ENCODE data around the gene ZFR.
"Not testable (repeated sequence)": the region's sequence is repeated elsewhere in the genome, so short reads cannot be mapped to it uniquely, and the experiment has no call there.

Gene ZFR

DNA sequence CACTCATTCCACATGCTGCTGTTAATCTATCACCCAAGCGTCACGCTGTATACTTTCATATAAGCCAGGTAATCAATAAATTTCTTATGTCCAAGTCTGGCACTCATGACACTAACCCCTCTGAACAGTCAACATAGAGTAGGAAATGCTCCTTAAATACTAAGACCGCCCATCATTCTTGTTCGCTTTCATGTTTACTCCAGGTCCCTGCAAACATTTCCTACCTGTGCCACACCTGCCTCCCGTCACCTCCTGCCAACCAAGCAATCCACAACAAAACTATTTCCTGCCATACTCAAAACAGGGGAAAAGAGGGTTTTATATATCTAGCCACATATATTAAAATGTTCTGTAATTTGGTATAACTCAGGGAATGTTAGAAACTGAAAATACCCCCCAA is 39.0 kb downstream of the ZFR start:
- no peak for DNase-seq

DNA sequence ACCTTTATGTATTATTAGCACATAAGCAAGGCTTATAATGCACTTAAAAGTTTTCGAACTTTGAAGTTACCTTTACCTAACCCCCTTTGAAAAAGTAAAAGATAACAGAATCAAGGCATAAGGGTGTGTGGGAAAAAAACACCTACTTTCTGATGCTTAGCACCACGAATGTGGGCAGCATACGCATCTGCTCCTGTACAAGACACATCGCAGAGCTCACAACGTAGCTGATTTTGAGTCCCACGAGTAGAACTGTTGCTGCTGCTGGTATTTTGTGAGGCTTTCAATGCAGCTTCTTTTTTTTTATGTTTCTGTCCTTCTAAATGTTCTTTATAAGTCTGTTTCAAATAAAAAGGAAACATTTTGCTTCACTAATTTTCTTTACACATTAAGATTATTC is 40.8 kb downstream of the ZFR start:
- DNase-seq = no peak

DNA sequence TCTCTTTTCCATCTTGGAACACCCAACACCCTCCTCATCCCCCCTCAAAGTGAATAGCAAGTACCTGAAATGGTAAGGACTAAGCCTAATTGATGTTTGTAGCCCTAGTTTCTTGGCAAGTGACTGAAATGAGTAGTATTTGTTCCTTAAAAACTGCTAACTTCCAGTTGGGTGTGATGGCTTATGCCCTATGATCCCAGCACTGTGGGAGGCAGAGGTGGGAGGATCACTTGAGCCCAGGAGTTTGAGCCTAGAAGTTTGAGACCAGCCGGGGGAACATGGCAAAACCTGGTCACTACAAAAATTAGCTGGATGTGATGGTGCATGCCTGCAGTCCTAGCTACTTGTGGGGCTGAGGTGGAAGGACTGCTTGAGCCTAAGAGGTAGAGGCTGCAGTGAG is 44.1 kb downstream of the ZFR start:
- DNase-seq = no peak

DNA sequence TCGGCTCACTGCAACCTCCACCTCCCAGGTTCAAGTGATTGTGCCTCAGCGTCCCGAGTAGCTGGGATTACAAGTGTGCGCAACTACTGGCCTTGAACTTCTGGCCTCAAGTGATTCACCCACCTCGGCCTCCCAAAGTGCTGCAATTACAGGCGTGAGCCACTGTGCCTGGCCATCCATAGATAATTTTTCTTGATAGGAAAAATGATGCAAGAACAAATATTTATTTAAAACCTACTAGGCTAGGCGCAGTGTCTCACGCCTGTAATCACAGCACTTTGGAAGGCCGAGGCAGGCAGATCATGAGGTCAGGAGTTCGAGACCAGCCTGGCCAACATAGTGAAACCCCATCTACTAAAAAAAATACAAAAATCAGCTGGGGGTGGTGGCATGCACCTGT is 45.8 kb downstream of the ZFR start:
- not testable (repeated sequence) for DNase-seq

DNA sequence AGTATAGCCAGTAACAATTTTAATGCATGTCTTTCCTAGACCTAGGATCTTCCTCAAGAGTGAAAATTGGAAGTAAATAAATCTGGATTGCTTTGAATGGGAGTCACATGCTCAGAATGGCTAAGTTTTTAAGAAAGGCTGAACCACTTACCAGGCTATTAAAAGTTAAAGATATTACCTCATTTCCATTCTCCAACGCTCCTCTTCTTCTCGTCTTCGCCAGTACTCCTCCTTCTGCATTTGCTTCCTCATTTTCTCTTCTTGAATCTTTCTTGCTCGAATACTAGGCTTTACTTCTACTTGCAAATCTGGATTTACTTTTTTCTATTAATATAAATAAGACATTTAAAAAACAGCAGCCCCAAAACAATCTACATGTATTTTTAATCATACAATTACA is 49.6 kb downstream of the ZFR start:
- DNase-seq = no peak

DNA sequence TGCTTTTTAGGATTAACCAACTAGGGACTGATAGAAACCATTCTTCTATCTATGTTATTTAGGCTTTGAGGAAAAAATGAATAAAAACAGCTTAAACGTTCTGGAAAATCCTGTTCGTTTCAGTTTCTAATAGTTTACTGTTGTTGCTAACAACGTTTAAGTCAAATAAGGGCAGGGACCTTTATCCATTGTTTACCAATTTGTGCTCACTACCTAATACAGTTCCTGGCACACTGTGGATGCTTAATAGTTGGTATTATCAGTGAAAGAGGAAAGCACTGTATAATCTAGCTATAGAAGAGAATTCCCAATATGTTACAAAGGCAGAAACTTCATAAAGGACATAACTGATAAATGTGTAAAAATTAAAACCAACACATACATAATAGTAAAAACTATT is 52.5 kb downstream of the ZFR start:
- no peak for DNase-seq

DNA sequence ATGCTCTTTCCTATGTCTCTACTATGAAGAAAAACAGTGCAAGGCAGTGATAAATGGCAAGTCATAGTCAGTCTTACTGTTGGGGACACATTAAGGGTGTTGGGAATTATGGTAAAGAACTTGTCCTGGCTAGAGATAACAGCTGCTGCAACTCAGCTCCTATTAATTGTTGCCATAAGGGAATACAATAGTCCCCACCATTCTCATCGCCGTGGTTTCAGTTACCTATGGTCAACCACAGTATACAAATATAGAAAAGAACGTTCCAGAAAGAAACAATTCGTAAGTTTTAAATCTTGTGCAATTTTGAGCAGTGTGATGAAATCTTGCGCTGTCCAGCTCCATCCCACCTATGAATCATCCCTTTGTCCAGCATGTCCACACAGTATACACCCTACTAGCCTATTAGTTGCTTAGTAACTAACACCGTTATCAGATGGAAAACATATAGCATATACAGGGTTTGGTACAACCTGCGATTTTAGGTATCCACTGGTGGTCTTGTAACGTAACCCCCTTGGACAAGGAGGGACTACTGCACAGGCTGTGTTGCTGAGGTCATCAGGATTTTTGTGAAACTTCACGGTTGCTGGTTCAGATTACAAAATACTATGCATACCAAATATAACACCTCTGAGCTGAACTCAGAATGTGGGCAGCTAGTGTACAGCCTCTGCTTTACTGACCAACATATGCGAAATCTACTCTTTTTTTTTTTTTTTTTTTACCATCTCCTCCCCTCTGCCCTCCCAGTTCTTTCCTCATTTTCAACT is 53.5 kb downstream of the ZFR start:
- DNase-seq = no peak

DNA sequence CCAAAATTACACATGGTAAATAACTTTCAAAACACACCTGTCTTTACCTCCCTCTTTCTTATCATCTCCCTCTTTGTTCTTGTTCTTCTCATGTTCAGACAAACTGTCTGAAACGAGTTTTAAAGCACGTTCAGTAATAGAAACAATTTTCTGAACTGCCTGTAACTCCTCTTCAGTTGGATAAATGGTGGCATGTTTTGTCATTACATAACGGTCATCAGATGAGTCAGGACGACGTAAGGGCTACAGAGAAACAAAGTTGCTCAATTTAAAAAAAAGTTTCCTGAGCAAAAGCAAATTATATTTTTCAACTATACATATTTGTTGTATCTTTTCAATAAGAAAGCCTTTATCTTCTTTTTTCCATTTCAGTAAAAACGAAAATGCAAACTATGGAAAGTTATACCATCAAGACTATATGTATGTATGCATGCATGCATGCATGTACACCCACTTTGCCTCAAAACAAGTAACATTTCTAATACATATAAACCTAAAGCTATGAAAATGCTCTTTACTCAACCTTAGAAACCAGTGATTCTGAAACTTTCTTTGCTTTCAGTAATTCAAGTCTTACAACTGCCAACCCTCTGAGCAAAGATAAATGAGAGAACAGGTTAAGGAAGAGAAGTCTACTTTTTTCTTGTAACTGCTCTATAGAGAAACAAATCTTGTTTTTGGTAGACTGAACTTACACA is 56.0 kb downstream of the ZFR start:
- DNase-seq = no peak

DNA sequence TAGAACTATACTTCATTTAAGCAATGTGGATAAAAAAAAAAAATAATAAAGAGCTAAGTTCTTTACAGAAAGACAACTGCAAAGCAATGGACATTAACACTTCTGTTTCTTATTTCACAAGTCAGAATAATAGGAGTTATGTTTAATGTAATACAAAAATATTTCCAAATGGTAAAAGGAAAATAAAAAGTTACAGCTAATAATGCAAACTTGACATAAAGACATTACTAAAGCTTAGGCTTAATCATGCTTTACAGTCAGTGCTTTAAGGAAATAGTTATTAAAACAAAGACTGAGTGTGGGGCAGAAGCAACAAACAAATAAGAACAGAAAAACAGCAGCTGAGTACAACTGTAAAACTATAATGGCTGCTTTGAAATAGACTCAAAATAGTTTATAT is 56.7 kb downstream of the ZFR start:
- no peak for DNase-seq

DNA sequence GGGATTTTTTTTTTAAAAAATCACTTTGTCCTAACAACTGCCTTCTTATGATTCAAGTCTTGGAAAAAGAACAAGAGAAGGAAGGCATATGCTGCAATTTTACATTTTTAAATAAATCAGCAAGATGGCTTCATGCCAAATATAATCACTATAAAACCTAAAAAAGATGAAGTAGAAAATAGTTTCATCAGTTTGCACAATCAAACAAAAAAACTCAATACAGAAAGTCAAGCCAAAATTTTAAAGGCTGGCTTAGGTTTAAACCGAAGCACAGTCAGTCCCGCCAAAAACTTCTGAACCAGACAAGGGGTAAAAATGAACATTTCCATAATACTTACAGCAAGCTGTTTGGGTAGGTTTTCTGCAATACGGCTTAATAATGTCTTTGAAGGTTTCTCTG is 57.3 kb downstream of the ZFR start:
- no peak for DNase-seq

DNA sequence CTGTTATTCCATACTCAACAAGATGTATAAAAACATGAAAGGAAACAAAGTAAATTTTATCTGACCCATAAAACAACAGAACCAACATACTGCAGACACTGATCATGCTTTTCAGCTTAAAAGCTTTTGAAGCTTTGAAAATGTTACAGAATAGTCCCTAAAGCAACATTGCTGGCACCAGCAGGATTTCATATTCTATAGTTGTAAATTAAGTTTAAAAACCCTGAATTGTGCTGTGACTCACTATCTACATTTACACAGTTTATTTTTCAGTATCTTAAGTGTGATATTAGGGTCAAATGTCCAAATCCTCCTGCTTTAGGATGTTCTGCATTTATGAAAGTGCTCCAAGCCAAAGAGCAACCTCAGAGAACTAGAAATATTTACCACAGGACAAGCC is 59.9 kb downstream of the ZFR start:
- no peak for DNase-seq

DNA sequence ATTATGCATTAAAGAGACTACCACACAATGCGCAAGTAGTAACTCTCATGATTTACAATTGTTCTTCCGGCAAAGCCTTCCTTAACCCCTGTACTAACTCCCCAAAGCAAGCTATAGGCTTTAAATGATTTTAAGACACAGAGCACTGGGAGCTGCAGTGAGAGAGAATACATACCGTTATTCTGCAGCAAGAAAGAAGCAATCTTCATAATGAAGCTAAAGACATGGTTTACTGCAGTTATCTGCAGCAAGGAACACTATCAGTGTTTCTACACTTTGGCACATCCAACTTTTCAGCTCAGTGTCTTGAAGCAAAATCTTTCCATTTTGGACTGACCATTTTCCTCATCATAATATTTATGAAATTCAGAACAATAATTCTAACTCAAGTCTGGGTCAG is 61.0 kb downstream of the ZFR start:
- no peak for DNase-seq

DNA sequence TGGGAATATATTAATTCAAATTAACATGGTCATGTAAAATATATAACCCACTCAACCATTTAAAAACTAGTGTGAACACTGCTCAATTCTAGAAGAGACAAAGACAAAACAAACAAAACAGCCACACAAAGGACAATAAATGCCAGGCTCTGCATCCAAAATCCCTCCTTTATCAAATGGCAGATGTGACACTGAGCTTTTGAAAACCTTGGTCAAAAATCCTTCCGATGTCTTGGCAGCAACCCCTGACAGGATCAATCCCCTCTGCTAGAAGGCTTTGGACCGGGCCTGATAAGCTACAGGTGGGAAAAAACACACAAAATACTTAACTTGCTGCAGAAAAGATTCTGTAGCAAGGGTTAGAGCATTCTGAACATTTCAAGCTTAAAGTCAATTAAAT is 61.5 kb downstream of the ZFR start:
- DNase-seq = no peak

DNA sequence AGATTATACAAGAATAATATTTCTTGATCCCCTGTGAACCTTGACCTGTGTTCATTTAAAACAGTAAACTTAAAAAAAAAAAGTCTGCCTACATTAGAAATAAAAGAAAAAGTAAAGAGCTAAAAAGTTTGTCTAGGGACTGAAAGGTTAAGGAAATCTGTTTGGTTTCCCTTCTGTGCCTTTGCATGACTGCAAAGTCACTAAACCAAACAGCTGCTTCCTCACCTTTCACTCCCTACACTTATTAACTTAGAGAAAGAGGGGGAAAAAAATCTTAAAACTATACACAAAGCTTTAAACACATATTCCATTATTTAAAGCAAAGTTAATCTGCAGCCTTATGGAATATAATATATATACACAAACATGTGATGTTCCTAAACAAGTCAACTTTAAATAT is 65.1 kb downstream of the ZFR start:
- DNase-seq = no peak

DNA sequence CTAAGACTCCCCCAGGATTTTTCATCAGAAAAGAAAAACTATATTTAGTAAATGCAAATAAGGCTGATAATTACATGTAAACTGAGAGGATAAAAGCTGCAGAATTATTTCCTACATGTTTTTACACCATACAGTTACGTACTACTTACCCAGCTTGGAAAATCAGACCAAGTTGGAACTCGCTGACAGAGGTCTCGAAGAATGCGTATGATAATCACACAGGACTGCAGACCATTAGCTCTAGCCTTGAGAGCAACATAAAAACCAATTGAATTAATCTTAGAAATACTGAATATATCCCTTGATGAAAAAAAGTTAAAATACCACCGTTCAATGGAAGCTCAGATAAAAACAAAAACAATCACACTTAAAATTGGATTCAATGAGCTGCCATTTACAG is 65.6 kb downstream of the ZFR start:
- DNase-seq = no peak

DNA sequence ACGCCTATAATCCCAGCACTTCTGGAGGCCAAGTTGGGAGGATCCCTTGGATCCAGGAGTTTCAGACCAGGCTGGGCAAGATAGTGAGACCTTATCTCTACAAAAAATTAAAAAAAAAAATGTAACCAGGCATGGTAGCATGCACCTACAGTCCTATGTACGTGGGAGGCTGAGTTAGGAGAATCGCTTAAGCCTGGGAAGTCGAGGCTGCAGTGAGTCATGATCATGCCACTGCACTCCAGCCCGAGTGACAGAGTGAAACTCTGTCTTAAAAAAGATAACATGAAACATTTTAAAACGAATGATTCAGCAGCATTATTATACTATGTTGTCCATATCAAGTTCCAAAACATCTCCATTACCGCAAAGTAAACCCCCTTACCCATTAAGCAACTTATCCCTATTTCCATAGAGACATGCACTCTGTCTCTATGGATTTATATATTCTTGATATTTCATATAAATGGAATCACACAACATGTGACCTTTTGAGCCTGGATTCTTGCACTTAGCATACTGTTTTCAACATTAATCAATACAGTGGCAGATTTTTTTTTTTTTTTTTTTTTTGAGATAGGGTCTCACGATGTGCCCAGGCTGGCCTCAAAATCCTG is 74.9 kb downstream of the ZFR start:
- no peak for DNase-seq

DNA sequence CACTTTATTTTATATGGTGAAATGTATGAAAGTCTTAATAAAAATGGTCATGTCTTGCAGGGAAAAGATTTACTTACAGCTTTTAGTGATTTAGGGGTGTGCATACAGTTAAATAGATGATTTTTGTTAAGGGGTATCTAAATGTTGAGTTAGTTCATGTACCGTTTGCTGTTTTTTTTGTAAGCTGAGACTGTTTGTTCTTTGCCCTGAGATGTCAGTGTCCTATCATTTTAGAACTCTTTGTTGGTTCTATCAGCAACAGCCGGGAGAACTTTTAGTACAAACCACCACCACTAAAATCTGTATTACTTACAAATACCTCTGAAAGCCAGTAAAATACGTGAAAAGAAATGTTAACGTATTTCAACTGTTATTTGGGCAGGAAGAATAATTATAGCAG is 75.5 kb downstream of the ZFR start:
- no peak for DNase-seq

DNA sequence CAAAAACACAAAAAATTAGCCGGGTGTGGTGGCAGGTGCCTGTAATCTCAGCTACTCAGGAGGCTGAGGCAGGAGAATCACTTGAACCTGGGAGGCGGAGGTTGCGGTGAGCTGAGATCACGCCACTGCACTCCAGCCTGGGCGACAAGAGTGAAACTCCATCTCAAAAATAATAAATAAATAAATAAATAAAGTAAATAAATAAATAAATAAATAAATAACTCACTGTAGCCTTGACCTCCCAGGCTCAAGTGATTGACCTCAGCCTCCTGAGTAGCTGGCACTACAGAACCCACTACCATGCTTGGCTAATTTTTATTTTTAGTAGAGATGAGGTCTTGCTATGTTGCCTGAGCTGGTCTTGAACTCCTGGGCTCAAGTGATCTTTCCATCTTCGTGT is 77.3 kb downstream of the ZFR start:
- not testable (repeated sequence) for DNase-seq

DNA sequence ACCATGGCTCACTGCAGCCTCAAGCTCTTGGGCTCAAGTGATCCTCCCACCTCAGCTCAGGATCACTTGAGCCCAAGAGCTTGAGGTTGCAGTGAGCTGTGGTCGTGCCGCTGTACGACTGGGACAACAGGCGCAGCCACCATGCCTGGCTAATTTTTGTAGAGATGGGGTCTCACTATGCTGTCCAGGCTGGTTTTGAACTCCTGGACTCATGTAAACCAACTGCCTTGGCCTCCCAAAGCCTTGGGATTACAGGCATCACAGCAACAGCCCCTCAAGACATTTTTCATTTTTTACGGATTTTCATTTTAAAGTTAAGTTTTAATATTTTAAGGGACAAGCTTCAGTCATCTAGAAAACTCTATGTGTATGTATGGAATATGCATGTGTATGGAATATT is 78.9 kb downstream of the ZFR start:
- DNase-seq = no peak

DNA sequence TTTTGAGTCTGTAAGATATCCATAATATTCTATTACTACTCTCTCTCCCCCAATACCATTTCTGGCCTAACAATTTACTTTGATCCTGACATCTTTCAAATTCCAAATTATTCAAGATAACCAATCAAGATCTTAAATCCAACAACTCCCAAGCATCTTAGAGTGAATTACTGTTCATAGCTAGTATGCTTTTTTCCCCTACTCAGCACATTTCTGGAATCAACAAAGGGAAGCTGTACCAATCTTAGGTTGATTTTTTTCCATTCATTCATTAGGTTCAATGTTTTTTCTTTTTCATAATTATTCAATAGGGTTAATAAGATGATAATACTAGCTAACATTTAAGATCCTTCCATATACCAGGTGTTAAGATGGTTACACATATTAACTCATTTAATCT is 81.5 kb downstream of the ZFR start:
- no peak for DNase-seq

DNA sequence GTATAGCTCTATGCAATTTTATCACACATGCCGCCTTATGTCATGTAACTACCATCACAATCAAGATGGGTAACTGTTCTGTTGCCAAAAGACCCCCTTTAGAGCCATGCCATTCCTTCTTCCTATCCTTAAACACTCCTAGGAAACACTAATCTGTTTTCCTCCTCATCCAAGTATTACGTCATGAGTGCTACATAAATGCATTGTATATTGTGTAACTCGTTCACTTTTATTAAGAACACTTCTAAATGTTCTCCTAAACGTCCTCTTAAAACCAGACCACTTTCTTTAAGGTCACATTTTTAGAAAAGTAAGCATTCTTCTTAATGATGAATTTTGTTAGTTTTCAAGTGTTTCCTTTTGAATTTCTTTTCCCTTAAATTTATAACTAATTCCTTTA is 82.0 kb downstream of the ZFR start:
- DNase-seq = no peak

DNA sequence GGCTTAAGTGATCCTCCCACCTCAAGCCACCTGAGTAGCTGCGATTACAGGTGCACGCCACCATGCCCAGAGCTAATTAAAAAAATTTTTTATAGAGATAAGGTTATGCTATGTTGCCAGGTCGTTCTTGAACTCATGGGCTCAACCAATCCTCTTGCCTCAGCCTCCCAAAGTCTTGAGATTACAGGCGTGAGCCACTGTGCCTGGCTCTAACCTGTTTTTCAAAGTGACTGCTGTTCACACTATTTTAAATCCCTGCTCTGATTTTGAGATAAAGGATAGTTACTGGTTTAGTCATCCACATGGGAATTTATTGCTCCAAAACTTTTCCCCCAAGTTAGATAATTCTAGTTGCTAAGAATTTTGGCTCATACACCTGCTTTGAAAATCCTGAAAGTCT is 83.6 kb downstream of the ZFR start:
- no peak for DNase-seq

DNA sequence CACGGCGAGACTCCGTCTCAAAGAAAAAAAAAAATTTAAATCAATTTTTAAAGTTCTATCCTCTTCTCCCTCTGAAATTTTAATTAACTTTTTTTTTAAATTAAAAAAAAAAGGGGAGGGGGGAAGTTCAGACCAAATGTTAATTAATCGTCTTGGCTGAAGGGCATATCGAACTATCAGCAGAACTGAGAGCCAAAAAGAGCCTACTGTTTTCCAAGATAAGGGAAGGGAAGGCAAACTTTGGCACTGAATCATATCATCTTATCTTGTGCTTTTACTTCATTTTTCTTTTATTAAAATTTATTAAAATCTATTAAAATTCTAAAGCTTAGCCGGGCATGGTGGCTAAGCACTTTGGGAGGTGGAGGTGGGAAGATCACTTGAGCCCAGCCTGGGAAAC is 85.9 kb downstream of the ZFR start:
- no peak for DNase-seq

DNA sequence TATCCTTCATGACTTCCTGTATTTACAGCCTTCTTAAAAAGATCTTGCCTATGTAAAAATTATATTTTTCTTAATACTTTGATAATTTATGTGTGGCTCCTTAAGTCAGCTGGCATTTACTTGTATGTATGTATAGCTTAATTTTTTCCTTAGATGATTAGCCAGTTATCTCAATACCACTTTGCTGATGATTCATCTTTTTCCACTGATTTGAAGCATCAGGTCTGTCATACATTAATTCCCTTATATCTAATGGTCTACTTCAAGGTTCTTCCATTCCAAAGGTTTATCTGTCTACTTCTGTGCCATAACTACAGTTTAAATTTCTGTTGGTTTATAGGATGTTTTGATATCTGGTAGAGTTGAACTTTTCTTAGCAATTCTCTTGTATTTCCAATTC is 86.9 kb downstream of the ZFR start:
- no peak for DNase-seq

DNA sequence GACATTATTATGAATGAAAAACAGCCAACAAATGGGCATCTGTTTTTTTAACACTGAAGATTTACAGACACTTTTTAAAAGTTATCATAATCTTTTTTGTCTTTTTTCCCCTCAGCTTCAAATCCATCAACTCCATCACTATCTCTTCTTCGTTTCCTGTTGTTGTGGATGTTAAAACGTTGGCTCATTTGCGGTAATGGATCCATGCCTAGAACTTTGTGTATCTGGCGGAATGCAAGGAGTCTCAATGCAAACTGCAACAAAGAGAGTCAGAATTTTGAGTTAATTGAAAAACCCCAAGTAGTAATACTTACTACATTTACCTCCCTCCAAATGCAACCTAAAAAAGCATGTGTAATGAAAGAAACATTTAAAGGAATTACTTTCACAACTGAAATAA is 88.9 kb downstream of the ZFR start:
- DNase-seq = no peak

Data from NCI-H1694 (cell line).